Tibial nerve (tissue), 3 donors: ENCODE results near the gene PTX4.

Experiments
- CTCF ChIP-seq, 5 experiments: fragments of 200-600 bp in 3 of 5; fragments of 450-650 bp in 2 of 5; sonication (generic) in 3 of 5; IDR thresholded peaks; one replicate each; pipeline ENCODE4 v1.5.1; 2016 to 2019; ENCODE audit warnings: antibody characterized with exemption in 5 of 5, mild to moderate bottlenecking in 3 of 5, moderate library complexity in 2 of 5
- POLR2A ChIP-seq, 2 donors: fragments of 450-650 bp; IDR thresholded peaks; one replicate each; pipeline ENCODE4 v1.6.1; 2017; ENCODE audit warnings: antibody characterized with exemption in 2 of 2, mild to moderate bottlenecking in 2 of 2, moderate library complexity in 2 of 2

- TF ChIP-seq CTCF (IDR thresholded peaks at IDR 0.05) (no peak), POLR2A (IDR thresholded peaks at IDR 0.05) (no peak)
Measured at GRCh38 chr16:1472974-1473373, 15.8 kb downstream of the PTX4 start.
